K562 (cell line): ENCODE results near the gene C20orf141. TPM values are rescaled to one million over a fixed set of nuclear protein-coding genes. Genes with fewer than 3 reads are reported as not detected.
A peak's percentile ranks its signal among the peaks of the same experiment; 100 is the strongest.

ENCODE experiments used
- ATAC-seq: fragments of 200-7000 bp; cut with Tn5 transposase; 3 replicates; pipeline ENCODE4 v1.9.1; 2020; ENCODE audit warnings: moderate library complexity
- BruUV-seq: library from RNA; stranded (reverse); fragments of 400-500 nt; replicated peaks from 2 replicates; lab custom pipeline; 2021; lab: Mats Ljungman, UMichigan
- CTCF ChIA-PET: fragments of 300-600 bp; formaldehyde crosslinking; extraction: SDS; loops from one replicate; lab custom pipeline; 2021; ENCODE audit warnings: low intra/inter-chr PET ratio; lab: Yijun Ruan, JAX
- POLR2A ChIA-PET: fragments of 300-600, 350-650 bp; sonication (Branson Sonifier 250); formaldehyde crosslinking; extraction: SDS; loops from one replicate; lab custom pipeline; 2021; ENCODE audit warnings: antibody characterized with exemption, inconsistent platforms; lab: Yijun Ruan, JAX
- DNase-seq, 4 experiments: peaks; one replicate each; pipeline versions ENCODE4 v3.0.0 to v3.0.0-alpha.2; 2011 to 2018; ENCODE audit warnings: low spot score in 3 of 4, mixed read lengths in 3 of 4; ENCODE audit errors: extremely low read depth in 1 of 4
- FAIRE-seq: peaks from 2 replicates; lab custom pipeline; 2011; peaks lifted over from hg19 to GRCh38; lab: Jason Lieb, UNC
- H2AFZ ChIP-seq: 2 replicates; pipeline ENCODE4 v1.6.0; 2011; ENCODE audit warnings: low read depth, low read length, control low read depth, inconsistent platforms
- H3K27ac ChIP-seq: fragments of 200-600 bp; 3 replicates; pipeline ENCODE4 v1.8.0; 2011; ENCODE audit warnings: low read depth, mild to moderate bottlenecking, control low read depth, inconsistent platforms, low read length, moderate library complexity, mixed read lengths; ENCODE audit errors: extremely low read depth
- H3K27me3 ChIP-seq, 2 experiments: fragments of 300-600 bp in 1 of 2; 2 replicates in 1 of 2; 3 replicates in 1 of 2; pipeline versions ENCODE4 v1.6.0 to v1.8.0; 2011; ENCODE audit warnings: inconsistent platforms in 2 of 2, low read length in 2 of 2, mild to moderate bottlenecking in 1 of 2, mixed read lengths in 1 of 2, moderate library complexity in 1 of 2; ENCODE audit not compliant: control insufficient read depth in 2 of 2, insufficient read depth in 2 of 2
- H3K36me3 ChIP-seq: fragments of 300-600 bp; 3 replicates; pipeline ENCODE4 v1.8.0; 2011; ENCODE audit warnings: mild to moderate bottlenecking, low read length, inconsistent platforms; ENCODE audit not compliant: control insufficient read depth, insufficient read depth
- H3K4me1 ChIP-seq, 2 experiments: fragments of 200-600 bp in 1 of 2; replicated peaks in 1 of 2; 2 replicates in 1 of 2; 3 replicates in 1 of 2; pipeline versions ENCODE4 v1.5.1 to v1.8.0; 2011; ENCODE audit warnings: inconsistent platforms in 2 of 2, low read length in 2 of 2, mild to moderate bottlenecking in 1 of 2, mixed read lengths in 1 of 2, moderate library complexity in 1 of 2; ENCODE audit not compliant: control insufficient read depth in 2 of 2, insufficient read depth in 2 of 2
- H3K4me2 ChIP-seq: 2 replicates; pipeline ENCODE4 v1.6.1; 2011; ENCODE audit warnings: low read length, control low read depth, inconsistent platforms, mixed read lengths; ENCODE audit not compliant: insufficient read depth
- H3K4me3 ChIP-seq: fragments of 200-600 bp; sonication (generic), shearing (Covaris generic); 2 replicates; pipeline ENCODE4 v1.5.1; 2016; ENCODE audit warnings: control low read depth, inconsistent platforms
- H3K79me2 ChIP-seq: fragments of 200-600 bp; 3 replicates; pipeline ENCODE4 v1.8.0; 2011; ENCODE audit warnings: low read length, inconsistent platforms; ENCODE audit not compliant: control insufficient read depth, insufficient read depth
- H3K9ac ChIP-seq, 2 experiments: 2 replicates each; pipeline versions ENCODE4 v1.6.0 to v1.6.1; 2011; ENCODE audit warnings: low read depth in 2 of 2, low read length in 2 of 2, control low read depth in 1 of 2, inconsistent platforms in 1 of 2, mild to moderate bottlenecking in 1 of 2, mixed read lengths in 1 of 2; ENCODE audit not compliant: insufficient read depth in 1 of 2
- H3K9me1 ChIP-seq: one replicate; pipeline ENCODE4 v1.6.0; 2011; ENCODE audit warnings: inconsistent platforms, mild to moderate bottlenecking, low read length, moderate library complexity; ENCODE audit not compliant: control insufficient read depth, insufficient read depth
- H3K9me3 ChIP-seq: replicated peaks from 2 replicates; pipeline ENCODE4 v1.5.1; 2011; ENCODE audit warnings: low read depth, low read length, inconsistent platforms; ENCODE audit not compliant: control insufficient read depth, insufficient read depth
- H4K20me1 ChIP-seq: replicated peaks from 2 replicates; pipeline ENCODE4 v1.6.1; 2011; ENCODE audit warnings: low read length, inconsistent platforms, mixed read lengths; ENCODE audit not compliant: control insufficient read depth, insufficient read depth
- ATF7 ChIP-seq: fragments of 450-650 bp; IDR thresholded peaks from 2 replicates; pipeline ENCODE4 v1.7.1; 2014; ENCODE audit warnings: mild to moderate bottlenecking, moderate library complexity
- CC2D1A ChIP-seq: fragments of 450-650 bp; IDR thresholded peaks from 2 replicates; pipeline ENCODE4 v1.6.1; 2017; ENCODE audit warnings: mild to moderate bottlenecking
- FOXM1 ChIP-seq, 2 experiments: fragments of 450-650 bp in 1 of 2; sonication (generic) in 1 of 2; formaldehyde crosslinking in 1 of 2; IDR thresholded peaks; 2 replicates each; pipeline versions ENCODE4 v1.6.1 to v1.9.0; 2017 to 2022; ENCODE audit warnings: low read depth in 2 of 2, mild to moderate bottlenecking in 2 of 2, missing genetic modification reagents in 1 of 2, moderate library complexity in 1 of 2
- JUND ChIP-seq, 2 experiments: IDR thresholded peaks; 2 replicates in 1 of 2; 3 replicates in 1 of 2; pipeline ENCODE4 v1.6.1; 2011; ENCODE audit warnings: borderline replicate concordance in 2 of 2, low read depth in 2 of 2, low read length in 2 of 2, improper control_type of control experiment in 1 of 2, missing biosample characterization in 1 of 2, missing genetic modification characterization in 1 of 2, missing genetic modification reagents in 1 of 2
- KLF10 ChIP-seq: fragments of 250-450 bp; sonication (Bioruptor Pico); IDR thresholded peaks from 2 replicates; pipeline ENCODE4 v1.6.1; 2021; ENCODE audit warnings: matching md5 sums
- MBD2 ChIP-seq: sonication (generic); IDR thresholded peaks from 2 replicates; pipeline ENCODE4 v1.6.1; 2016; ENCODE audit warnings: low read depth, borderline replicate concordance
- MEIS2 ChIP-seq: fragments of 450-650 bp; IDR thresholded peaks from 2 replicates; pipeline ENCODE4 v1.6.1; 2014; ENCODE audit warnings: mild to moderate bottlenecking; ENCODE audit not compliant: partially characterized antibody
- SAP30 ChIP-seq: fragments of 200-600 bp; sonication (generic); IDR thresholded peaks from 2 replicates; pipeline ENCODE4 v1.6.1; 2012; ENCODE audit warnings: borderline replicate concordance, low read depth, mild to moderate bottlenecking, moderate library complexity, low read length, control low read depth, inconsistent platforms; ENCODE audit not compliant: insufficient read depth, poor library complexity, severe bottlenecking
- SLC30A9 ChIP-seq: fragments of 250-450 bp; sonication (Bioruptor Pico); IDR thresholded peaks from 2 replicates; pipeline ENCODE4 v1.8.0; 2022; ENCODE audit warnings: mild to moderate bottlenecking, moderate library complexity
- SMARCA5 ChIP-seq: fragments of 450-650 bp; IDR thresholded peaks from 2 replicates; pipeline ENCODE4 v1.6.1; 2016
- SMC3 ChIP-seq: conservative IDR thresholded peaks from 2 replicates; pipeline ENCODE4 v1.6.1; 2011; ENCODE audit warnings: low read depth, low read length, improper control_type of control experiment; ENCODE audit not compliant: insufficient read depth
- ZFP30 ChIP-seq: fragments of 250-450 bp; sonication (Bioruptor Pico); IDR thresholded peaks from 2 replicates; pipeline ENCODE4 v1.8.0; 2022; ENCODE audit warnings: moderate library complexity, mild to moderate bottlenecking, inconsistent platforms, borderline replicate concordance
- ZNF121 ChIP-seq: sonication (generic); formaldehyde crosslinking; conservative IDR thresholded peaks from 2 replicates; pipeline ENCODE4 v1.8.0; 2022; ENCODE audit warnings: missing genetic modification reagents
- ZNF140 ChIP-seq: fragments of 250-450 bp; sonication (Bioruptor Pico); IDR thresholded peaks from 2 replicates; pipeline ENCODE4 v1.8.0; 2021; ENCODE audit warnings: moderate library complexity, mild to moderate bottlenecking, inconsistent platforms
- ZNF354B ChIP-seq: fragments of 250-450 bp; sonication (Bioruptor Pico); IDR thresholded peaks from 2 replicates; pipeline ENCODE4 v1.4.0; 2020
- ZNF57 ChIP-seq: fragments of 450-650 bp; formaldehyde crosslinking; IDR thresholded peaks from 2 replicates; pipeline ENCODE4 v1.4.0; 2020; ENCODE audit warnings: mild to moderate bottlenecking, moderate library complexity
- ZNF699 ChIP-seq: fragments of 250-450 bp; sonication (Bioruptor Pico); IDR thresholded peaks from 2 replicates; pipeline ENCODE4 v1.8.0; 2021; ENCODE audit warnings: mild to moderate bottlenecking, moderate library complexity; ENCODE audit not compliant: insufficient replicate concordance
- WGBS: fragments of 100-300 bp; shearing (Covaris generic); methylation state at CpG from one replicate; pipeline ENCODE4 v1.1.6; 2016; ENCODE audit warnings: low coverage, mixed read lengths; ENCODE audit not compliant: insufficient coverage; ENCODE audit errors: missing lambda C conversion rate; 5-methylcytosine and 5-hydroxymethylcytosine counted together
- in situ Hi-C: fragments of 300-500 bp; cut with MboI; formaldehyde crosslinking; loops from 4 replicates; pipeline ENCODE4 v1.15.0; 2018; ENCODE audit warnings: inconsistent platforms, mixed read lengths
- intact Hi-C: fragments of 100-400 bp; cut with micrococcal nuclease; formaldehyde crosslinking; loops from 2 replicates; pipeline ENCODE4 v1.14.2; 2022
- polyA plus RNA-seq, 8 experiments: library from polyadenylated mRNA; depleted of rRNA in 4 of 8; stranded (reverse) in 5 of 8; unstranded in 3 of 8; fragments of >200 nt; fragmentation: Nextera tagmentation in 2 of 8; fragmentation: Illumina TruSeq in 1 of 8; extraction: Ambion mirVana in 2 of 8; extraction: Trizol in 1 of 8; gene quantifications; 2 replicates each; pipeline versions ENCODE4 v1.2.1 to v1.2.3, GENCODE V29; 2011 to 2014; ENCODE audit warnings: inconsistent platforms in 1 of 8, missing spikeins in 1 of 8
- total RNA-seq, 7 experiments: library from RNA; depleted of rRNA in 6 of 7; stranded (reverse); fragments of >200 nt in 6 of 7; fragmentation: Illumina TruSeq in 2 of 7; extraction: Trizol in 2 of 7; gene quantifications; 2 replicates each; pipeline versions ENCODE4 v1.2.1 to v1.2.3, GENCODE V29; 2011 to 2021; ENCODE audit warnings: low replicate concordance in 1 of 7
- TF ChIP-seq, protein P1 (sequence below): fragments of 250-450 bp; sonication (Bioruptor Pico); IDR thresholded peaks from 2 replicates; pipeline ENCODE4 v1.5.0; 2022; ENCODE audit warnings: mild to moderate bottlenecking

The C20orf141 gene
- total and polyA plus RNA-seq, 9 of the 15 experiments (the other 6 are each of a cell fraction or from before 2014, with no cell fraction given) = not detected

DNA sequence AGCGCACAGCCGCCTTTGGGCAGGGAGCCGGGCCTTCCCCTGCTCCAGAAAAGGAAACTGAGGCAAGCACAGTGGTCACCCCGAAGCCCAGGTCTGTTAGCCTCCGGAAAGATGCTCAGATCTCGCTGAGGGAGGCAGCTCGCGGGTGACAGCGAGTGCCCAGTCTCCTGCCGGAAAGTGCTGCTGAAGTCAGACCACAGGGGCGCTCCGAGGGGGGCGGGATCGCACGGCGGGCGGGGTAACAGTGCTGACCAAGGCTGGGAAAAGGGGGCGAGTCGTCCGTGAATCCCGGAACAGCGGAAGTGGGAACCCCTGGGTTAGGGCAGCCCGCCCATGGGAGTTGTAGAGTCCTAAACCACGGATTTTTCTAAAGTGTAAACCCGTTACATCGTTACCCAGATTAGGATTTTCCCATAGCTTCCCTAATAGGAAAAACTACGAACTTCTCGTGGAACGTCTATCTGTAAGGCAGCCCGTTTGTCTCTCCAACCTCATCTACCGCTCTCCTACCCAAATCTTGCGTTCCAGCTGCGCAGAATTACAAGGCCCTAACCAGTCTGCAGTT, 26.3 kb downstream of the C20orf141 start (continued):
- TF ChIP-seq SAP30 (peak; percentile 59), SMARCA5 (no peak)

DNA sequence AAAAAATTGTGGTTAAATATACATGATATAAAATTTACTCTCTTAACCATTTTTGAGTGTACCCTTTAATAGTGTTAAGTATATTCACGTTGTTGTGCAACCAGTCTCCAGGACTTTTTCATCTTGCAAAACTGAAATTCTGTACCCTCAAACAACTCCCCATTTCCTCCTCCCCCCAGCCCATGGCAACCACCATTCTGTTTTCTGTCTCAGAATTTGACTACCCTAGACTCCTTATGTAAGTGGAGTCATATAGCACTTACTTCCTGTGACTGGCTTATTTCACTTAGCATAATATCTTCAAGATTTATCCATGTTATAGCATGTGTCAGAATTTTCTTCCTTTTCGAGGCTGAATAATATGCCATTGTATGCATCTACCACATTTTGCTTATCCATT, 30.8 kb downstream of the C20orf141 start:
- peaks cover 3% of the 10 kb centered on the region; the same call in 1 of the 3 replicates for H3K79me2 ChIP-seq
- H4K20me1 ChIP-seq = no peaks in the 10 kb centered on the region
- ChIA-PET POLR2A (no interaction called here), CTCF (no interaction called here)
- no peak overlapping the region for H3K9ac ChIP-seq
- FAIRE-seq = no peak
- no peaks in the 10 kb centered on the region for H3K27me3 ChIP-seq
- peaks cover 5 to 8% of the 10 kb centered on the region in 2 experiments; a peak in 3 of 5 replicates for H3K4me1 ChIP-seq
- DNase-seq = no peak
- no peak overlapping the region for H3K27ac ChIP-seq
- H3K9me1 ChIP-seq = no peaks in the 10 kb centered on the region
- no peaks in the 10 kb centered on the region for H3K9me3 ChIP-seq
- no TSS peak for BruUV-seq
- H3K36me3 ChIP-seq = no peaks in the 10 kb centered on the region
- TF ChIP-seq ZNF354B (CRISPR knock-in tag) (no peak), CC2D1A (no peak), ZFP30 (CRISPR knock-in tag) (no peak), ZNF121 (CRISPR knock-in tag) (no peak), ZNF57 (CRISPR knock-in tag) (no peak), ZNF699 (CRISPR knock-in tag) (no peak), MEIS2 (no peak), ATF7 (no peak), SMC3 (no peak), JUND (IDR thresholded peaks at IDR 0.05; ENCODE audit: borderline replicate concordance, low read depth, low read length) (no peak), JUND (tag; IDR thresholded peaks at IDR 0.05; ENCODE audit: borderline replicate concordance, low read depth, low read length) (no peak), MBD2 (no peak), KLF10 (no peak), FOXM1 (IDR thresholded peaks at IDR 0.05; ENCODE audit: low read depth) (no peak), FOXM1 (CRISPR knock-in tag; IDR thresholded peaks at IDR 0.05; ENCODE audit: low read depth) (no peak), SLC30A9 (CRISPR knock-in tag) (no peak), ZNF140 (CRISPR knock-in tag) (no peak)
- TF ChIP-seq, protein P1, sequence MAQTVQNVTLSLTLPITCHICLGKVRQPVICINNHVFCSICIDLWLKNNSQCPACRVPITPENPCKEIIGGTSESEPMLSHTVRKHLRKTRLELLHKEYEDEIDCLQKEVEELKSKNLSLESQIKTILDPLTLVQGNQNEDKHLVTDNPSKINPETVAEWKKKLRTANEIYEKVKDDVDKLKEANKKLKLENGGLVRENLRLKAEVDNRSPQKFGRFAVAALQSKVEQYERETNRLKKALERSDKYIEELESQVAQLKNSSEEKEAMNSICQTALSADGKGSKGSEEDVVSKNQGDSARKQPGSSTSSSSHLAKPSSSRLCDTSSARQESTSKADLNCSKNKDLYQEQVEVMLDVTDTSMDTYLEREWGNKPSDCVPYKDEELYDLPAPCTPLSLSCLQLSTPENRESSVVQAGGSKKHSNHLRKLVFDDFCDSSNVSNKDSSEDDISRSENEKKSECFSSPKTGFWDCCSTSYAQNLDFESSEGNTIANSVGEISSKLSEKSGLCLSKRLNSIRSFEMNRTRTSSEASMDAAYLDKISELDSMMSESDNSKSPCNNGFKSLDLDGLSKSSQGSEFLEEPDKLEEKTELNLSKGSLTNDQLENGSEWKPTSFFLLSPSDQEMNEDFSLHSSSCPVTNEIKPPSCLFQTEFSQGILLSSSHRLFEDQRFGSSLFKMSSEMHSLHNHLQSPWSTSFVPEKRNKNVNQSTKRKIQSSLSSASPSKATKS (CRISPR knock-in tag) = no peak
- H2AFZ ChIP-seq = no peak overlapping the region
- H3K4me3 ChIP-seq = no peak overlapping the region
- no peak for ATAC-seq
- WGBS = 44% methylated on average over 2 of the region's 2 CpGs
- intact Hi-C loops (no loop called here), in situ Hi-C loops (loop anchor here (5.0 kb wide), 1 partner anchor 88 kb away; no protein-coding TSS in a partner anchor)
- no peak overlapping the region for H3K4me2 ChIP-seq
